ENCODE measurements around the gene CEP57L1.

DNA sequence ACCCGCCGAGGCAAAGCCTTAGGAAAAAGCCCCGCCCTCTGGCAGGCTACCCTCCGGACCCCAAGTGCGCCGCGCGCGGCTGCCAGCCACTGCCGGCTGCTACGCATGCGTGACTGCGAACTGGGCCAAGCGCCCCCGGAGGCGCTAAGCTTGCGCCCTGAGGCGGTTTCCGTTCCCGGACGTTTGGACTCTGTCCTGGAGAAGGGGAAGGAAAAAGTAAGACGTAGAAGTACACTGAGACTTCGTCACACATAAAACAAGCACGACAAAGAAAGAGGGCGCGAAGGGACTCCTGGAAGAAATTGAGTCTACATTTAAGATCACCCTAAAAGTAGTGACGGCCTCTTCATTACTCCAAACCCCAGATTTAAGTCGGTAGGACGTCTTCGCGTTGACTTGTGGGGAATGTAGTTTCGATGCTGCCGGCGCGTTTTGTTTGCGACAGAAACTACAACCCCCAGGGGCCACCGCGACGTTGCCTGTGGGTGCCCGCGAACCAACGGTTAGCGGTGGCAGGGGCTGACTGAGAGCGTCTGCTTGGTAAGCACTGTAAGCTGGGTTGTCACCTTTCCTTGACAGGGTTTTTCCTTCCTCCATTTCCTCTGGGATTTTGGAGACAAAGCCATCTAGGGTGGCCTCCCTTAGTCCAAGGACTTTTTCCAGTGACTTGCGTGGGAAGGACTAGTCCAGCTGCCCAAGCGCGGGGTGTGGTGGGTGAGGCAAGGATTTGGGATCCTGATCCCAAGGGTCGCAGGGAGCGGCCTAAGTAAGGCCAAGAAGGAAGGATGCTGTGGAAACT, at the start of gene CEP57L1:
- TF ChIP-seq, protein P1, sequence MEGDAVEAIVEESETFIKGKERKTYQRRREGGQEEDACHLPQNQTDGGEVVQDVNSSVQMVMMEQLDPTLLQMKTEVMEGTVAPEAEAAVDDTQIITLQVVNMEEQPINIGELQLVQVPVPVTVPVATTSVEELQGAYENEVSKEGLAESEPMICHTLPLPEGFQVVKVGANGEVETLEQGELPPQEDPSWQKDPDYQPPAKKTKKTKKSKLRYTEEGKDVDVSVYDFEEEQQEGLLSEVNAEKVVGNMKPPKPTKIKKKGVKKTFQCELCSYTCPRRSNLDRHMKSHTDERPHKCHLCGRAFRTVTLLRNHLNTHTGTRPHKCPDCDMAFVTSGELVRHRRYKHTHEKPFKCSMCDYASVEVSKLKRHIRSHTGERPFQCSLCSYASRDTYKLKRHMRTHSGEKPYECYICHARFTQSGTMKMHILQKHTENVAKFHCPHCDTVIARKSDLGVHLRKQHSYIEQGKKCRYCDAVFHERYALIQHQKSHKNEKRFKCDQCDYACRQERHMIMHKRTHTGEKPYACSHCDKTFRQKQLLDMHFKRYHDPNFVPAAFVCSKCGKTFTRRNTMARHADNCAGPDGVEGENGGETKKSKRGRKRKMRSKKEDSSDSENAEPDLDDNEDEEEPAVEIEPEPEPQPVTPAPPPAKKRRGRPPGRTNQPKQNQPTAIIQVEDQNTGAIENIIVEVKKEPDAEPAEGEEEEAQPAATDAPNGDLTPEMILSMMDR (IDR thresholded peaks at IDR 0.05) = peak in 1 of 2 donors; percentile 11
- peak; percentile 21 to 62 (median 23) for TF ChIP-seq POLR2AphosphoS5 (IDR thresholded peaks at IDR 0.05)

Data from suprapubic skin (tissue), 3 donors.